ENCODE measurements around the gene NAPEPLD. TPM values are rescaled to one million over a fixed set of nuclear protein-coding genes. Genes with fewer than 3 reads are reported as not detected.
"Not testable (repeated sequence)": the region's sequence is repeated elsewhere in the genome, so short reads cannot be mapped to it uniquely, and the experiment has no call there.

NAPEPLD gene
- total RNA-seq, 1 donor from 2014 or later: 13.3 TPM

- ATAC-seq: no peak
- no peak overlapping the region for H3K27ac ChIP-seq
- H3K4me3 ChIP-seq: no peak overlapping the region
- intact Hi-C loops (cut with DNase I): no loop called here
- TF ChIP-seq CTCF (IDR thresholded peaks at IDR 0.05): no peak
- no peaks in the 10 kb centered on the region for H3K9me3 ChIP-seq
- no peaks in the 10 kb centered on the region for H3K4me1 ChIP-seq
- no peak for DNase-seq
- no peaks in the 10 kb centered on the region for H3K27me3 ChIP-seq
- peaks cover 32% of the 10 kb centered on the region for H3K36me3 ChIP-seq
Measured at GRCh38 chr7:103106005-103106702, 42.7 kb downstream of the NAPEPLD start.

GRCh38 chr7:103101543-103101942 lies 47.4 kb downstream of the NAPEPLD start:
- H3K36me3 ChIP-seq: peaks cover 56% of the 10 kb centered on the region
- DNase-seq: no peak
- H3K27me3 ChIP-seq: no peaks in the 10 kb centered on the region
- H3K9me3 ChIP-seq: no peaks in the 10 kb centered on the region
- no peaks in the 10 kb centered on the region for H3K4me1 ChIP-seq
- intact Hi-C loops (cut with DNase I): no loop called here
- H3K4me3 ChIP-seq: no peak overlapping the region
- TF ChIP-seq CTCF (IDR thresholded peaks at IDR 0.05): no peak
- no peak overlapping the region for H3K27ac ChIP-seq
- no peak for ATAC-seq

- Histone ChIP-seq H3K36me3 (peaks cover 59% of the 10 kb centered on the region), H3K4me1 (no peaks in the 10 kb centered on the region), H3K9me3 (no peaks in the 10 kb centered on the region), H3K27me3 (no peaks in the 10 kb centered on the region), H3K4me3 (no peak overlapping the region), H3K27ac (no peak overlapping the region)
- TF ChIP-seq CTCF (IDR thresholded peaks at IDR 0.05): no peak
- intact Hi-C loops (cut with DNase I): no loop called here
- ATAC-seq (no peak), DNase-seq (no peak)
Measured at GRCh38 chr7:103100348-103100747, 48.6 kb downstream of the NAPEPLD start.

GRCh38 chr7:103097041-103097440 lies 51.9 kb downstream of the NAPEPLD start:
- Histone ChIP-seq H3K27me3 (no peaks in the 10 kb centered on the region), H3K36me3 (peaks cover 45% of the 10 kb centered on the region), H3K4me1 (no peaks in the 10 kb centered on the region), H3K9me3 (no peaks in the 10 kb centered on the region), H3K4me3 (no peak overlapping the region), H3K27ac (no peak overlapping the region)
- no peak for TF ChIP-seq CTCF (IDR thresholded peaks at IDR 0.05)
- intact Hi-C loops (cut with DNase I): no loop called here
- ATAC-seq: no peak
- no peak for DNase-seq

GRCh38 chr7:103095558-103095957 lies 53.3 kb downstream of the NAPEPLD start:
- intact Hi-C loops (cut with DNase I); H3K27me3 ChIP-seq; DNase-seq; ATAC-seq; H3K9me3 ChIP-seq; H3K4me3 ChIP-seq; H3K4me1 ChIP-seq; H3K27ac ChIP-seq: not testable (repeated sequence)
- H3K36me3 ChIP-seq: peaks cover 47% of the 10 kb centered on the region

GRCh38 chr7:103094102-103094501 lies 54.8 kb downstream of the NAPEPLD start:
- Histone ChIP-seq H3K27me3 (no peaks in the 10 kb centered on the region), H3K27ac (no peak overlapping the region), H3K4me1 (no peaks in the 10 kb centered on the region), H3K9me3 (no peaks in the 10 kb centered on the region), H3K4me3 (no peak overlapping the region), H3K36me3 (peaks cover 52% of the 10 kb centered on the region)
- TF ChIP-seq CTCF (IDR thresholded peaks at IDR 0.05): no peak
- DNase-seq (no peak), ATAC-seq (no peak)
- intact Hi-C loops (cut with DNase I): no loop called here
